Esophagus squamous epithelium (tissue), 4 donors: ENCODE measurements around the gene DOCK8.
A peak's percentile ranks its signal among the peaks of the same experiment; 100 is the strongest.

ENCODE experiments used
- POLR2A ChIP-seq, 4 donors: fragments of 450-650 bp; IDR thresholded peaks; one replicate each; pipeline ENCODE4 v1.6.1; 2017; ENCODE audit warnings: antibody characterized with exemption in 4 of 4, mild to moderate bottlenecking in 4 of 4, moderate library complexity in 3 of 4
- TF ChIP-seq, protein P1 (sequence below), 6 experiments: fragments of 450-650 bp in 4 of 6; fragments of 200-600 bp in 2 of 6; sonication (generic) in 2 of 6; IDR thresholded peaks; one replicate each; pipeline ENCODE4 v1.5.1; 2016 to 2019; ENCODE audit warnings: antibody characterized with exemption in 6 of 6, mild to moderate bottlenecking in 4 of 6, moderate library complexity in 4 of 6

DNA sequence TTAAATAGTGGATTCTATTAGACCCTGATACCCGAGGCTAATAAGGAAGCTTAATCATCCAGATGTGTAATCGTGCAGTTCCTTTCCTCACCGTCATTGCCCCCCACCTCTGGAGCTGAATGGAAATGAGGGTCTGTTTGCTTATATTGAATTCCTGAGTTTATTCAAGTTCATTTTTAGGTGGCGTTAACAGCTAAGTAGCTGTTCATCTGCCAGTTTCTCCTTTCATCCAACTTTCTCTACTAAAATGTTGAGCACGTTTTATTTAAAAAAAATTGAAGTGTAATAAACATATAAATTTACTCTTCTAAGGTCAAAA lies 291.0 kb downstream of the DOCK8 start:
- TF ChIP-seq, protein P1, sequence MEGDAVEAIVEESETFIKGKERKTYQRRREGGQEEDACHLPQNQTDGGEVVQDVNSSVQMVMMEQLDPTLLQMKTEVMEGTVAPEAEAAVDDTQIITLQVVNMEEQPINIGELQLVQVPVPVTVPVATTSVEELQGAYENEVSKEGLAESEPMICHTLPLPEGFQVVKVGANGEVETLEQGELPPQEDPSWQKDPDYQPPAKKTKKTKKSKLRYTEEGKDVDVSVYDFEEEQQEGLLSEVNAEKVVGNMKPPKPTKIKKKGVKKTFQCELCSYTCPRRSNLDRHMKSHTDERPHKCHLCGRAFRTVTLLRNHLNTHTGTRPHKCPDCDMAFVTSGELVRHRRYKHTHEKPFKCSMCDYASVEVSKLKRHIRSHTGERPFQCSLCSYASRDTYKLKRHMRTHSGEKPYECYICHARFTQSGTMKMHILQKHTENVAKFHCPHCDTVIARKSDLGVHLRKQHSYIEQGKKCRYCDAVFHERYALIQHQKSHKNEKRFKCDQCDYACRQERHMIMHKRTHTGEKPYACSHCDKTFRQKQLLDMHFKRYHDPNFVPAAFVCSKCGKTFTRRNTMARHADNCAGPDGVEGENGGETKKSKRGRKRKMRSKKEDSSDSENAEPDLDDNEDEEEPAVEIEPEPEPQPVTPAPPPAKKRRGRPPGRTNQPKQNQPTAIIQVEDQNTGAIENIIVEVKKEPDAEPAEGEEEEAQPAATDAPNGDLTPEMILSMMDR (IDR thresholded peaks at IDR 0.05): peak in 2 of 6 experiments; percentile 15 to 23
- TF ChIP-seq POLR2A (IDR thresholded peaks at IDR 0.05): no peak
